ENCODE results near the gene RPP25L. TPM values are rescaled to one million over a fixed set of nuclear protein-coding genes. Genes with fewer than 3 reads are reported as not detected.
A peak's percentile ranks its signal among the peaks of the same experiment; 100 is the strongest.

Gene RPP25L
- total RNA-seq, 4 donors from 2014 or later = 3.0 to 65.5 (median 22.1) TPM

DNA sequence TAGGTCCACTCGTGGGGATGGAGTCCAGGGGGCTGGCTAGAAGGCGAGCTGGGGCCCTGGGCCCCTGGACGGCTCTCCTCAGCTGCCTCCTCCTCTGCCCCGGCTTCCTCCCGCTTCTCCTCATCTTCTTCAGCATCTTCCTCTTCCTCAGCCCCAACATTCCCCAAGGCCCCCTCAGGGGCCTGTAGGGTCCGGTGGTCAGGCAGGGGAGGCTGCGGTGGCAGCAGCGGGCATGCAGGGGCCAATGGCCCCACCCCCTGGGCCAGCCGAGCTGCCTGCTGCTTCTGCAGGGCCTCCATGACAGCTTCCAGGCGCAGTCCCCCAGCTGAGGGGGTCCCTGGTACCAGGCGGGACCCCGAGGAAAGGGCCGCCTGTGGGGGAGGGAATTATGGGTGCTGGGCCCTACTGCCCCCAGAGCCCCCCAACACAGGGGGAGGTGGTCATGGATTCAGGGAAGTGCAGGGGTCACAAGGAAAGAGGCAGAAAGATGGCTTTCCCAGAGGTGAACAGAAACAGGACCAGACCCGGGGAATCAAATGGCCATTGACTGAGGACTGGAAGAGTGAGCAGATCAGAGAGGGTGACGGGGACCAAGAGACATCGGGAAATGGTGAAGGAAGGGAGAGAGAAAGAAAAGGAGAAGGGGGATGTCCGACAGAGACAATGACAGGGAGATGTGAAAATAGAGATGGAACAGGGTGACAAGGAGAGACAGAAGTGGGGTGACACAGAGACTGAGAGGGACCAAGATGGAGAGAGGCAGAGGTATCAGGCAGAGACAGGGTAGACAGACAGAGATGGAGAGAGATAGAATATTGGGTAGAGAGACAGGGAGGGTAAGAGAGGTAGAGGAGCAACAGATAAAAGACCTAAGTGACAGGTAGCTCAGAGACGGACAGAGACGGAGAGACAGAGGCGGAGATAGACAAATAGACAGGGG is 16.1 kb upstream of the RPP25L start:
- H3K36me3 ChIP-seq = no peaks in the 10 kb centered on the region
- in situ Hi-C loops (cut with MboI; ENCODE audit: low pct_ligation_motif_present in 1 of 4, low pct_unique_long_range_greater_than_20kb in 1 of 4, low sequenced_read_pairs in 3 of 4) = no loop called here
- peaks cover 79% of the 10 kb centered on the region for H3K27me3 ChIP-seq
- H3K9me3 ChIP-seq = no peaks in the 10 kb centered on the region
- WGBS, 2 donors (ENCODE audit: low coverage in 1 of 2) = 19 to 49% methylated on average over 8 to 20 of the region's 20 CpGs
- no peak overlapping the region for H3K27ac ChIP-seq
- DNase-seq = no peak
- no peak for TF ChIP-seq POLR2AphosphoS5 (IDR thresholded peaks at IDR 0.05)
- no peak for TF ChIP-seq POLR2A (IDR thresholded peaks at IDR 0.05)
- TF ChIP-seq, protein P1, sequence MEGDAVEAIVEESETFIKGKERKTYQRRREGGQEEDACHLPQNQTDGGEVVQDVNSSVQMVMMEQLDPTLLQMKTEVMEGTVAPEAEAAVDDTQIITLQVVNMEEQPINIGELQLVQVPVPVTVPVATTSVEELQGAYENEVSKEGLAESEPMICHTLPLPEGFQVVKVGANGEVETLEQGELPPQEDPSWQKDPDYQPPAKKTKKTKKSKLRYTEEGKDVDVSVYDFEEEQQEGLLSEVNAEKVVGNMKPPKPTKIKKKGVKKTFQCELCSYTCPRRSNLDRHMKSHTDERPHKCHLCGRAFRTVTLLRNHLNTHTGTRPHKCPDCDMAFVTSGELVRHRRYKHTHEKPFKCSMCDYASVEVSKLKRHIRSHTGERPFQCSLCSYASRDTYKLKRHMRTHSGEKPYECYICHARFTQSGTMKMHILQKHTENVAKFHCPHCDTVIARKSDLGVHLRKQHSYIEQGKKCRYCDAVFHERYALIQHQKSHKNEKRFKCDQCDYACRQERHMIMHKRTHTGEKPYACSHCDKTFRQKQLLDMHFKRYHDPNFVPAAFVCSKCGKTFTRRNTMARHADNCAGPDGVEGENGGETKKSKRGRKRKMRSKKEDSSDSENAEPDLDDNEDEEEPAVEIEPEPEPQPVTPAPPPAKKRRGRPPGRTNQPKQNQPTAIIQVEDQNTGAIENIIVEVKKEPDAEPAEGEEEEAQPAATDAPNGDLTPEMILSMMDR (IDR thresholded peaks at IDR 0.05) = no peak
- no peak for TF ChIP-seq EP300 (IDR thresholded peaks at IDR 0.05; ENCODE audit: low read depth)
- peak overlapping the region in 2 of 4 donors; percentile 40 to 48 for H3K4me3 ChIP-seq
- H3K4me1 ChIP-seq = peaks cover 8 to 20% (median 13%) of the 10 kb centered on the region in 4 donors
- intact Hi-C loops (cut with DNase I; ENCODE audit: low total_unique reads) = no loop called here

DNA sequence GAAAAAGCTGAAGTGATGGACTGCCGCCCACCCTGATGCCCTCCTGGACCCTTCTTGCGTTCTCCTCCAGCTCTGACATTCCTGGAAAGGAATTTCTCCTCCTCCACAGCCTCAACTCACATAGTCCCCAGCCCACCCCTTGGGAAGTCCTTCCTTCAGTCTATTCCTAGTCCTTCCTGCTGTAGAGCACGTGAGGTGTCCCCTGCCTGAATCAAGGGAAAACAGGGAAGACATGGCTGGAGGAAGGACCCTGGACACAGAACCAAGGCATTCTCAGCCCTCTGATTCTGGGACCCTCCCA is 13.2 kb upstream of the RPP25L start:
- no peak for DNase-seq
- 76% methylated on average over 3 of the region's 3 CpGs; no CpG with 5 or more reads in 1 of the 2 donors for WGBS, 2 donors (ENCODE audit: low coverage in 1 of 2)
- Histone ChIP-seq H3K27ac (no peak overlapping the region), H3K27me3 (peaks cover 85% of the 10 kb centered on the region), H3K4me1 (peaks cover 8 to 20% (median 13%) of the 10 kb centered on the region in 4 donors), H3K9me3 (no peaks in the 10 kb centered on the region), H3K4me3 (no peak overlapping the region), H3K36me3 (no peaks in the 10 kb centered on the region)
- TF ChIP-seq, protein P1 (IDR thresholded peaks at IDR 0.05) = no peak
- TF ChIP-seq POLR2AphosphoS5 (IDR thresholded peaks at IDR 0.05) = no peak
- TF ChIP-seq EP300 (IDR thresholded peaks at IDR 0.05; ENCODE audit: low read depth) = no peak
- TF ChIP-seq POLR2A (IDR thresholded peaks at IDR 0.05) = no peak
- in situ Hi-C loops (cut with MboI; ENCODE audit: low pct_ligation_motif_present in 1 of 4, low pct_unique_long_range_greater_than_20kb in 1 of 4, low sequenced_read_pairs in 3 of 4) (no loop called here), intact Hi-C loops (cut with DNase I; ENCODE audit: low total_unique reads) (no loop called here)

DNA sequence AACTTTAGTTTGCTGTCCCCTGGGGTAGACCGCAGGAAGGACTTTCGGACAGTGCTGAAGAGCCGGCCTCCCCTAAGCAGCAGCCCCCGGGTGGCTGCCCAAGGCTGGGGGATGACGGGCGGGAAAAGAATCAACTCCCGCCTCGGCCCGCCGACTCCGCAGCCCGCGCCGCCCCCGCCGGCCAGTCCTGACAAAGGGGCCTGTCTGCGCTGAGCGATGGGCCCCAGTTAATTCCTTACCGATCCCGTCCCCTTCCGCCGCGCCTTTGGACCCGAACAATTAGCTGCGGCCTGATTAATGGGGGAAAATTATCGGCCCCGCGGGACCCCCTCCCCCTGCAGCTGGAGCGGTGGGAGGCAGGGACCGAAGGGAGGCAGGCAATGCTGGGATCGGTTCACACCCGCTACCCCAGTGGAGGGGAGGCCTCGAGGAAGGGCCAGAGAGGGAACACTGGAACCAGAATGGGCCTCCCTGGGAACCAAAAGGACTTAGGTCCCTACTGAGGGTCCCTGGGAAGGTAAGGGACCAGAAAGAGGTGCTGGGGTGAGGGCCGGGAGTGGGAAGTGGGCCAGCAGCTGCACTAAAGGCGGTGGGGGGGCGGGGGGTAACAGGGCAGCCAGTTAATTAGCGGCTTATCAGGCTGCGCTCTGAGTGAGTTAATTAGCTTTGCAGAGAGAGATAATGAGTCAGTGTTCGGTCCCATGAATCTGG is 12.7 kb upstream of the RPP25L start:
- DNase-seq = no peak
- intact Hi-C loops (cut with DNase I; ENCODE audit: low total_unique reads) (no loop called here), in situ Hi-C loops (cut with MboI; ENCODE audit: low pct_ligation_motif_present in 1 of 4, low pct_unique_long_range_greater_than_20kb in 1 of 4, low sequenced_read_pairs in 3 of 4) (no loop called here)
- H3K9me3 ChIP-seq = no peaks in the 10 kb centered on the region
- H3K27me3 ChIP-seq = peaks cover 80% of the 10 kb centered on the region
- H3K36me3 ChIP-seq = no peaks in the 10 kb centered on the region
- 32 to 33% methylated on average over 4 to 39 of the region's 39 CpGs for WGBS, 2 donors (ENCODE audit: low coverage in 1 of 2)
- peaks cover 8 to 24% (median 16%) of the 10 kb centered on the region in 4 donors for H3K4me1 ChIP-seq
- no peak overlapping the region for H3K27ac ChIP-seq
- no peak for TF ChIP-seq POLR2AphosphoS5 (IDR thresholded peaks at IDR 0.05)
- no peak overlapping the region for H3K4me3 ChIP-seq

DNA sequence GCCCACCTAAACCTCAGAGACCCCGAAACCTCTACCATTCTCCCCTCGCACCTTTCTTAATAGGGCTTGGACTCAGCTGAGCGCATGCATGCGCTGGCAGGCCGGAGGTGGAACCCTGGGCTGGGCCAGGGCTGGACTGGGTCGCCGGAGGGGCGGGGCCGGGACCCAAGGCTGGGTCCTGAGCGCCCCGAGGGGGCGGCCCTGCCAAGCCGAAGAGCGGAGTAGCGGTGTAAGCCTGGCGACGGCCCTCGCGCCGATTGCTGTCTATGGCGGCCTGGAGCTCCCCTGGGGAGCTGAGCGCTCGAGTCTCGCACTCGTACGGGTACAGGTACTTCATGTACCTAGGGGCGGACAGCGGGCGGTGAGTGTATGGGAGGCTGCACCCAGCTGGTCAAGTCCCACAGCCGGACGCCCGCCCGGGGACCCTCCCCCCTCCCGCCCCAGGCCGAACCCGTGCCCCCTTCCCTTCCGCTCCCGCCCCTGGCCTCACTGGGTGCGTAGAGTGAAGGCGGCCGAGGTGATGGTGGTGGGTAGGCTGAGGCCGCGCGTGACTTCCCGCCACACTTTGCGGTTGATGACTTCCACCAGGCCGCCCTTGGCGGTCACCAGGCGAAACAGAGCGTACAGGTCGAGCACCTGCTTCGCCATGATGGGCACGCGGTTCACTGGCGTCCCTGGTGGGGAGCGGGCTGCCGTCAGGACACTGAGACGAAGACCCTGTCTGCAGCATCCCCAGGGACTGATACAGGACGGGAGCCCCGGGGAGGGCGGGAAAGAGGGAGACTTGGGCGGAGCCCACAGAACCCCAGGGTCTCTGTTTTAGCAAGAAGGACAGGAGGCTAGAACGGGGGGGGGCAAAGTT is 11.7 kb upstream of the RPP25L start:
- DNase-seq = no peak
- peaks cover 4 to 22% (median 17%) of the 10 kb centered on the region in 4 donors for H3K4me1 ChIP-seq
- no peaks in the 10 kb centered on the region for H3K36me3 ChIP-seq
- in situ Hi-C loops (cut with MboI; ENCODE audit: low pct_ligation_motif_present in 1 of 4, low pct_unique_long_range_greater_than_20kb in 1 of 4, low sequenced_read_pairs in 3 of 4) (no loop called here), intact Hi-C loops (cut with DNase I; ENCODE audit: low total_unique reads) (no loop called here)
- no peak overlapping the region for H3K4me3 ChIP-seq
- WGBS, 2 donors (ENCODE audit: low coverage in 1 of 2) = 27% methylated on average over 43 of the region's 63 CpGs; no CpG with 5 or more reads in 1 of the 2 donors
- TF ChIP-seq POLR2AphosphoS5 (IDR thresholded peaks at IDR 0.05) (no peak), POLR2A (IDR thresholded peaks at IDR 0.05) (no peak), EP300 (IDR thresholded peaks at IDR 0.05; ENCODE audit: low read depth) (no peak)
- TF ChIP-seq, protein P1 (IDR thresholded peaks at IDR 0.05) = no peak
- no peaks in the 10 kb centered on the region for H3K9me3 ChIP-seq
- H3K27ac ChIP-seq = no peak overlapping the region
- H3K27me3 ChIP-seq = peaks cover 70% of the 10 kb centered on the region

Data from transverse colon (tissue), 4 donors.